NCI-H524 (cell line): Measurements from ENCODE around the gene TXNDC17.
"Not testable (repeated sequence)": the region's sequence is repeated elsewhere in the genome, so short reads cannot be mapped to it uniquely, and the experiment has no call there.

Experiments
- DNase-seq, 2 experiments: peaks; one replicate each; lab custom pipeline; 2025; lab: John Stamatoyannopoulos, UW

TXNDC17 gene

GRCh38 chr17:6661464-6661848 is 20.6 kb downstream of the TXNDC17 start:
- DNase-seq = no peak

GRCh38 chr17:6663200-6663599 is 22.3 kb downstream of the TXNDC17 start:
- DNase-seq = not testable (repeated sequence)

DNA sequence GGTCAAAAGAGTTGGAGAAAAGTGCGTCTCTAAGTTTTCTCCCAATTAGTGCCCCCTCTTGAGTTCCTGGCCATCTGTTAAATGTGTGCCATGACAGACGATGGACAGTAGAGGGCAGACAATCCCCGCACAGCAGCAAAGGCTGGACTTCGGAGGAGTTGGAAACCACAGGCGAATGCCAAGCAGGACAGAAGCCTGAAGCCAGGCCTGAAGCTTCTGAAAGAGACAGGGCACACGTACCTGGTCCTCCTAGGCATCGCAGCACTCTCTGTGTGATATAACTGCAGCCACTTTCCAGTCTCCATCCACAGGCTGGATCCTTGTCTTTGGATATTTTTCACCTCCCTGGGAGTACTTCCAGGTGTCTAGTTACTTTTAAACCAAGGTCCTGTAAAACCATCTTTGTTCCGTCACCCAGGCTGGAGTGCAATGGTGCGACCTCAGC is 25.2 kb downstream of the TXNDC17 start:
- peak; percentile 62 for DNase-seq

GRCh38 chr17:6666557-6666956 is 25.7 kb downstream of the TXNDC17 start:
- DNase-seq = no peak

DNA sequence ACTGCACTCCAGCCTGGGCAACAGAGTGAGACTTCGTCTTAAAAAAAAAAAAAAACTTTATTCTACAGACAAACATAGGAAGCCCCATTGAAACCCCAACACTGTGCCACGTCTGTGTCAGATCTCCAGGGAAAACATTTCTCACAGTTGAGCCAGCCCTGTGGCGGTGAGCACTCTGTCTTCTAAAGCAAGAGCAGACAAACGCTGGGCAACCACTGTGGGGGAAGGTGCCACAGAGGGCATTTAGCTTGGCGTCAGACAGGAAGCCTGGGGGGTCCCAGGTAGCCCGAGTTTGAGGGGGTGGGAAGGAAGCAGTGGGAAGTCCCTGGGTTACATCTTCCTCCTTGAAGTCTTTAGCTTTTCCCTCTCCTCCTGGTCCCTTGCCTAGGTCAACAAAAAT is 26.7 kb downstream of the TXNDC17 start:
- DNase-seq = no peak

- no peak for DNase-seq
Measured at GRCh38 chr17:6668219-6668618, 27.4 kb downstream of the TXNDC17 start.

DNA sequence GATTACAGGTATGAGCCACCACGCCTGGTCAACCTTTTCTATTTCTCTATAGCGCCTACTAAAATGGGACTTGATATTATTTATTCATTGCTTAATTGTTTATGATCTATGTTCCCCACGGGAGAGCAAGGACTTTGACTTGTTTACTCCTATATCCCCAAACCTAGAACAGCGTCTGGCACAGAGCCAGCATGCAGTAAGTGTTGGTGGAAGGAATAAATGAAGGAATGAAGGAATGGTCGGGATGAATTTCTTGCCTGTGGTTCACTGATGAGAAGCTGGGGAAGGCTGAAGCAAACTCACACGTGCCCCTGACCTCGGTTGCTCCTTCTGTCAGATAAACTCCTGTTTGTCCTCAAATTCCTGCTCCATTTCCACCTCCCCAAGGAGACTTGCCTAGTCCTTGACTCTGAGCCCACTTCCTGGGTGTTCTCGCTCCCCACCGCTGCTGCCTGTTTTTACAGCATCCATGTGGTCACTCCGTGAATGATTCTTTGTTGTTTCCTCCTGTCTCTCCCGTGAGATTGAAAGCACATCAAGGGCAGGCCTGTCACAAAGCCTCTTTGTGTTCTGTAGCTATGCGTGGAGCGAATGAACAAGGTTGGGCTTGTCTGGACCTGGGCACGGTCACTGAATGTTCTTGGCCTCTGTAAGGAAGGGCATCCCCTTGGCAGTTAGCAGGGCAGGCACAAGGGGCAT is 28.0 kb downstream of the TXNDC17 start:
- no peak for DNase-seq

DNA sequence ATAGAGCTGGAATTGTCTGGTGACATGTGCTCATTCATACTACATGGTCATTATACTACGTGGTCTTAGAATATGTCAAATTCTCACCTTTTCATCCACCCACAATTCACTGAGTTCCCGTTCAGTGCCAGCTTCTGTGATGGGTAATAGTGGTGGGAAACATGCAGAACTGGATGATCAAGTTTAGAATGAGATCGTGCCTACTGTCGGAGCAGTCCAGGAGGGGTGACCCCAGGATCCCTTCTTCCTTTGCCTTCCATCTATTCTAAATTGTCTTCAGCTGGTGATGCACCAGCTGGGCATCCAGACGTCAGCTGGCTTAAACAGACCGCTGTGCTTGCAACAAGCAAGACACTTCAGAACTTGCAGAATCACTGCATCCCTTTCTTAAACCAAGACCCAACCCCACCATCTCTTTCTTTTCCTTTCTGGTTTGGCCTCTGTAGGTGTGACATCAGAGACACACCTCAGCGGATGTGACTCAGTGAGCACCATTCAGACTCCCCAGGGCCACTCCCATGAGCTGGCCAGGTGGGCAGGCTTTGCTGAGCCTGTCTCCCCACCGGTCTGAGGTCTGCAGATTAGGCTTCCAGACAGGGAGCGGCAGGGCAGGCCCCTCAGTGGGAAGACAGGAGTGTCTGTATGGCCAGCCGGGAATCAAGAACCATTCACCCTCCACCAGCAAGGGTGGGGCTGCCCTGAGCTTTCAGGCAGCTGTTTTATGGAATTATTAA is 28.8 kb downstream of the TXNDC17 start:
- no peak for DNase-seq

- no peak for DNase-seq
Measured at GRCh38 chr17:6670571-6670970, 29.7 kb downstream of the TXNDC17 start.

DNA sequence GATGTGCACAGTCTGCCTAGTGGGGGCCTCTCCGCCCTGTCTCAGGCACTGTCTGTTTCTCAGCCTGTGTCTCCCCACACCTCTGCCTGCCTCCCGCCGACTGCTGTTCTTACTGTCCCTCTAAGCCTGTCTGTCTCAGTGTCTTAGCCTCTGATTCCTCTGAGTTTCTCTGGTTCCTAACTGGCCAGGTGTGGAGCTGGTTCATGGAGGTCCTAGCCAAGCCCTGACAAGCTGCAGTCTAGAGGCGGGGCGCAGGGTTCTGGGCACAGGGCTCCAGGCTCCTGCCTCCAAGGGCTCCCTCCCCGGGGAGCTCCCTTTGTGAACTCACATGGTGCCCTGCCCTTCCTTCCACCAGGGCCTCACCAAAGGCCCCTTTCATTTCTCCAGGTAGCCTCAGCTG is 30.1 kb downstream of the TXNDC17 start:
- no peak for DNase-seq

GRCh38 chr17:6671431-6671830 is 30.6 kb downstream of the TXNDC17 start:
- DNase-seq = no peak

DNA sequence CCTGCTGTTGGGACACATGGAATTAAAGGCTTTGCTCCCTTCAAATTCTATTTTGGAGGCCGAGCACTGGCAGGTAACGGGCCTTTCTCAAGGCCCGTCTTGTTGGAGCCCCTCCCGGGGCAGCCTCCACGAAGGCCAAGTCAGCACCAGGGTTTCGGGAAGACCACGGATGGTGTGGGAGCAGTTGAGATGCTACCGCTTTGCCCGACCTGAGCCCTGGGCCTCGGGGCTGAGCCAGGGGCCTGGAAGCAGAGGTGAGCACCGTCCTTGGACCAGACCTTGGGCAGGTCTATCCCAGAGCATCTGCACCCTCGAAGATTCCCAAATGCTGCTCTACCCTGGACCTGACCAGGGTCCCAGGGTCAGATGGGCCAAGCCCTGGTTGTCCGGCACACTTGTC is 33.7 kb downstream of the TXNDC17 start:
- no peak for DNase-seq

- DNase-seq = no peak
Measured at GRCh38 chr17:6675201-6675825, 34.5 kb downstream of the TXNDC17 start.

- DNase-seq = no peak
Measured at GRCh38 chr17:6676802-6677157, 35.9 kb downstream of the TXNDC17 start.

GRCh38 chr17:6677158-6677831 is 36.4 kb downstream of the TXNDC17 start:
- no peak for DNase-seq

DNA sequence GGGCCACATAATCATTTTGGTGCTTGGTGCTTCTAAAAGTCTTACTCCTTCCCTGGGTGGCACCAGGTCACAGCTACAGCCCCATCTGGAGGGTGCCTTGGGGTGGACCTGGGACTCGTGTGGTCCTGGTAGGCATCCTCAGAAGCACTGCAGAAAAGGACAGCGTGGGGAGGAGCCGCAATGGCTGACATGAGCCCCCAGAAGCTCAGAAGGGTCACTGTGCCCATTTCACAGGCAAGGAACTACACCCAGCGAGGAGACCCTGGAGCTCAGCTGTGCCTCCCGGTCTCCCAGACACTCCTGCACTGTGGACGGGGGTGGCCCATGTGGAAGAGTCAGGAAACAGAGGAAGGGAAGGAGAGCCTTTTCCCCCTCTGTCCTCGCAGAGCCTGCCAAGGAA is 37.1 kb downstream of the TXNDC17 start:
- no peak for DNase-seq

GRCh38 chr17:6679241-6679640 is 38.4 kb downstream of the TXNDC17 start:
- no peak for DNase-seq

- DNase-seq = no peak
Measured at GRCh38 chr17:6681176-6681575, 40.3 kb downstream of the TXNDC17 start.

DNA sequence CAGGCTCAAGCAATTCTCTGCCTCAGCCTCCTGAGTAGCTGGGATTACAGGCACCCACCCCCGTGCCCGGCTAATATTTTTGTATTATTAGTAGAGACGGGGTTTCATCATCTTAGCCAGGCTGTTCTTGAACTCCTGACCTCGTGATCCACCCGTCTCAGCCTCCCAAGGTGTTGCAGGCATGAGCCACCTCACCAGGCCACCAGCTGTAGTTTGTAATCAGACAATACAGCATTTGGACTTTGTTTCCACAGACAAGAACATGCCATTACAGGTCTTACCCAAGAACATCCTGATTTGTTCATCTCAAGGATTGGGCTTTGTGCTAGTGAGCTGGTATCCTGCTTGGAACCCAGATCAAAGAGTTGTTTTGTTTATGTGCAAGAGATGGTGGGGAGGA is 40.8 kb downstream of the TXNDC17 start:
- DNase-seq = no peak

DNA sequence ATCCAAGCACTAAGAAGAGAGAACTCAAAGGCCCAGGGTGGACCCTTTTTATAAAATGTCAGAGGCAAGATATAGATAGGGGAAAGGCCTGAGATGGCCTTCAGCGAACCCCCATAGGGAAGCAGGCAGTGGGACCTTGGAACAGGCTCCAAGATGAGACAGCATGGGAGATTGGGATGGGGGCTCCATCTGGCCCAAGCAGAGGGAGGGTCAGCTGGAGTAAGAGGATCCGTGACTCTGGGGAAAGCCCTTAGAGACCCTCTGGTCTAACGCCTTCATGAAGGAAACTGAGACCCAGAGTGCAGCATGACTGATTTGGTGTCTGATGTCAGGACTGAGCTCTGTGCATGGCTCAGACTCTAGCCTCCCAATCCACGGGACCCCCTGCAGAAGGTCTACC is 41.5 kb downstream of the TXNDC17 start:
- no peak for DNase-seq

DNA sequence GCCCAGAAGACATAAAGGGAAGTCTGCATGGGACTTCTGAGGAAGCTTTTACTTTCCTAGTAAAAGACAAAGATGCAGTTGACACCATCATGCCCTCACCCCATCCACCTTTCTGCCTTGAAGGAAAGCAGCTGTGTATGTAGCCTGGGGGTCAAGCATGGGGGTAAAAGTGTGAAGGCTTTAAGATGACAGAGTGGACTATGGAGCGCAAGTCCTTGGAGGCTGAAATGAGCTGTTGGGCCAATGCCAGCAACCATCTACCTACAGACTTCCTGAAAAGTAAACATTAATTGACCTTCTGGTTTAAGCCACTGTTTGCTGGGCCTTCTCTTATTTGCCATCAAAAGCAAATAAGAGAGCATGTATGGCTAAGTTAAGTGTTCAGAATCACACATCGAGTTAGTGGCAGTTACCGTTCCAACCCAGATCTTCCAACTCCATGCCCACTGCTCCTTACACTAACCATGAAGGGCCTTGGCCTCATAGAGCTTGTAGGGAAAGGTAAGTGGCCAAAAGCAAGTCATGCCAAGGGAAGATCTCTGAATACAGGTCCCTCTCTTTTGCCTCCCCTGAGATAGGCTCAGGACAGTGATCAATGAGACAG is 42.3 kb downstream of the TXNDC17 start:
- no peak for DNase-seq

- DNase-seq = no peak
Measured at GRCh38 chr17:6683730-6684459, 43.0 kb downstream of the TXNDC17 start.
